HG02623 (cell line): ENCODE measurements around the gene DHCR7.
"Not testable (repeated sequence)": the region's sequence is repeated elsewhere in the genome, so short reads cannot be mapped to it uniquely, and the experiment has no call there.

Experiments
- ATAC-seq: cut with Tn5 transposase; IDR thresholded peaks from one replicate; pipeline ENCODE4 v1.9.1; 2021; ENCODE audit warnings: moderate library complexity; ENCODE audit not compliant: unreplicated experiment

DHCR7 gene

DNA sequence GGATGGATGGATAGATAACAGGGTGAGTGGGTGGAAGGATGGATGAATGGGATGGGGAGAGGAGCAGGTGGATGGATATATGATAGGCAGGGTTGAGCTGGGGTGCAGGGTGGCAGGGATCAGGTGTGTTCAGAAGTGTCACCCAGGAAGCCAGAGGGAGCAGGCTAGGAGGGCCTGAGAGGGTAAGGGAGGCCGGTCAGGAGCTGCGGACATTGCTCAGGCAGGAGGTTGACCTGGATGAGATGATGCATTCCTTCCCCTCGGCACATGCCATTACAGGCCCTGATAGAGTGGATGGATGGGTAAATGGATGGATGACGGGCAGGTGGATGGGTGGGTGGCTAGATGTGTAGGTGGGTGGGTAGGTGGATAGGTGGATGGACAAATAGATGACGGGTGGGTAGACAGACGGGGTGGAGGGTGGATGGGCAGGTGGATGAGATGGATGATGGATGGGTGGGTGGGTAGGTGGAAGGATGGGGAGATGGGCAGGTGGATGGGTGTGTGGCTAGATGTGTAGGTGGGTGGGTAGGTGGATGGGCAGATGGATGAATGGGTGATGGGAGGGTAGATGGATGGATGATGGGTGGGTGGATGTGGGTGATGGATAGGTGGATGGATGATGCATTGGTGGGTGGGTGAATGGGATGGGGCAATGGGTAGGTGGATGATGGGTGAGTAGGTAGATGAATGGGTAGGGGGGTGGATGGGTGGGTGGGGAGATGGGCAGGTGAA, 8.0 kb downstream of the DHCR7 start:
- ATAC-seq = no peak

GRCh38 chr11:71438650-71439049, 9.5 kb downstream of the DHCR7 start:
- no peak for ATAC-seq

DNA sequence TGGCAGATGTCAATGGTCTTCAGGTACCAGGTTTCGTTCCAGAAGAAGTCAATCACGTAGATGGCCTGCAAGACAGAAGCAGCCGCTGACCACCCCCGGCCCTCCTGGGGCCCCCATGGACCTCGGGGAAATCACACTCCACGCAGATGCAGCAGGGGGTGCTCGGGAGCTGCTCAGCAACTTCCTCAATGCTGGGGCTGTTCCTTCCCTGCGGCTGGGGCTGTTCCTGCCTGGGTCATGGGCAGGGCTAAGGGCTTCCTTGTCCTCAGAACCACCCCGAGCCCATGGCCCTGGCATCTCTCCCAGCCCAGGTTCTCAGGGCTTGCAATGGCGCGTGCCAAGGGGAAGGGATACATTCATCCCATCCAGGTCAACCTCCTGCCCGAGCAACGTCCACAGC, 10.3 kb downstream of the DHCR7 start:
- no peak for ATAC-seq

DNA sequence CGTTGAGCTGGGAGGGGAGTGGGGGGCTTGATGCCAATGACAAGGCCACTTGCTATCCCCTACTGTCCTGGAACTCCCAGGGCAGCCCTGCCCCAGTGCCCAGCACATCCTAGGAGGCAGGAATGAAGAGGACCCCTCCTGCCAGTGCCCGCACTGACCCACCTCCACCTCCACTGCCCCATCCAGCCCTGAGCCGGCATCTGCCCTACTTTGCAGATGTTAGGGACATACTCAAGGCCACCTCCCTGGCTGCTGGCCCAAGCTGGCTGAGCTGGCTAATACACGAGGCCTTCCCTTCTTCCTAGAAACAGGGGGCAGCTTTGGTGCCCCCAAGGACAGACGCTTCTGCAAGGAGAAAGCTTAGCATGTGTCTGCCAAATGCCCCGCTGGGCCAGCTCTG, 10.8 kb downstream of the DHCR7 start:
- no peak for ATAC-seq

- no peak for ATAC-seq
Observed at GRCh38 chr11:71436861-71437260, 11.3 kb downstream of the DHCR7 start.

DNA sequence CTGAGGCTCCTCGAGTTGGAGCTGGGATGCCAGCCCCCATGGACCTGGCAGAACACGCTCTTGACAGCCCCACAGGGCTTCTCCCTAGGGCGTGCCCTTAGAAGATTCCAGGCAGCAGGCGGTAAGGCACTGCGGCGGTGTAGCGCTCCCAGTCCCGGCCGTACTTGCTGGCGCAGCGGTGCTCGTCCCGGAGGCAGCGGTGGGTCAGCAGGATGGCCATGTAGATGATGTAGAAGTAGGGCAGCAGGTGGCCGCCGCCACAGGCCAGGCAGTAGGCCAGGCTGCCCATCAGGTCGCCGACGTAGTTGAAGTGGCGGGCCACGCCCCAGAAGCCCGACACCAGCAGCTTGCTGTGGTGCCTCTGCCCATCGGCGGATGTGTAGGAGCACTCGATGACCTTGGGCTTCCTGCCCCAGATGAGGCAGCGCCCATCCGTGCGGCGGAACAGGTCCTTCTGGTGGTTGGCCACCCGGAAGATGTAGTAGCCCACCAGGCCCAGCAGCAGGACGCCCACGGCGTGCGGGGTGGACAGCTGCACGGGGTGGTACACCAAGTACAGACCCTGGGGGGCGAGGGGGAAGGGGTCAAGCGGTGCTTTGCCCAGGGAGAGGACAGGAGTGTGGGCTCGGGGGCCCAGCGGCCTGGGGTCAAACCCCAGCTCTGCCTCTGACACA, 12.8 kb downstream of the DHCR7 start:
- ATAC-seq = no peak

GRCh38 chr11:71434576-71435130, 13.5 kb downstream of the DHCR7 start:
- ATAC-seq = no peak

DNA sequence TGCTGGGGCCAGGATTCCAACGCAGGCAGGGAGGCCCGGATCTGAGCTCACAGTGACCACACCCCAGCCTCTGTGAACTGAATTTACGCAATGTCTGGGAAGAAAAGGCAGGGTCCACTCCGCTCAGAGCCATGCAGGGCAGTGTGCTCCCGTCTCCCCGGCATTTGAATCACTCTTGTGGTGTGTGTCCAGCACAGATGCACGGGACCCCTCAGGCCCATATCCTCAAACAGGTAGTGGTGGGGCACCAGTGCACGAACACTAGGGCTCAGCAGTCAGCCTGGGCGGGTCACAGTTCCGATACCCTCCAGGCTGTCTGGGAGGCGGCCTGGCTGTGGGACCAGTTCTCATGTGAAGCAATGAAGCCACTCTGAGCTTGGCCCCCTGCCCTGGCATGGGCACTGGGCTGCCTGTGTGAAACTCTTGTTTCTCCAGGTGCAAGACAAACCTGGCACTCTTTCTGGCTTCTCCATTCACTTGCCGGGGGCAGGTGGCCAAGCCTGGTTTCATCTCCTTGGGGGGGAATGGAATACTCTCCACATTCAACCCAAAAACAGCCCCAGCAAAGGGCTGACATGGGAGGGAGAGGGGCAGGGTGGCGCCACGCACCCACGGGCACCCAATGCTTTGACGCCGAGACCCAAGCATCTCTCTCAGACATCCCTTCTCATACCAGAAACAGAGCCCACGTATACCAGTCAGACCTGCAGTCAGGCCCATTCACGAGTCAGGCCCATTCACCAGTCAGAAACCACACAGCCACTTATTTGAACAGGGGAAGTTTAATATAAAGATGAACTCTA, 14.3 kb downstream of the DHCR7 start:
- no peak for ATAC-seq

DNA sequence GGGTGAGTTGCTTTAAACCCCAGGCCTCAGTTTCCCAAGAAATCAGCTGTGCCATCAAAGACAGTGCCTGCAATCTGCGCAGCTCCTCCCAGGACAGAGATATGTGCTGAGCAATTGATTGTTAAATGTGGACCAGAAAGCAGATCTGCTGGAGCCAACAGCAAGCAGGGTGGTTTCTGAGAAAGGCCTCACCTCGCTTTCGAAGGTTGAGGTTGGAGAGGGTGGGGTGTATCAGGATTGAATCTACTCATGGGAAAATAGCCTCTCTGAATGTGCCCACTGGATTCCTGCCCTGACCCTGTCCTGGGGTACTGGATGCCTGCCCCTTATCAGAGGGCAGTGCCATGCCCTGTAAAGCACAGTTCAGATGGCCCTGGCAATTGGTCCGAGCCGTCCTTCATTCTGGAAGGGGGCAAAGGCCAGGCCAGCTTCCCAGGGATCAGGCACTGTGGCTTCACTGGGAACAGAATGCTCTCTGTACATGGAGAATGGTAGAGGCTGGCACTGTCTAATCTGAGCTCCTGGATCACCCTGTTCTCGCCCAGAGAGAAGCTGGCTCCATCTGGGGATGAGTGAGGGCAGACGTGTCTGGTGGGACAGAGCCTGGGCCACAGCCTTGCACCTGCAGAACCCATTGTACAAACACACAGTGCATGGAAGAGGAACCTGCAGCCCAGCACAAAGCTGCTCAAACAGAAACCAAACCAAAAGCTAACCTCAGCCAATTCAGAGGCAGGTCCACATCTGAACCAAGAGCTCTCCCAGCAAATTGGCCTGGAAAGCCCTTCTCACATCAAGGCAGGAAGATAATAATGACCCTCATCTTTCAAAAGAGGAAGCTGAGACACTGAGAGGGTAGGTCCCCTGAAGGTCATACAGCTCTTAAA, 15.2 kb downstream of the DHCR7 start:
- no peak for ATAC-seq

DNA sequence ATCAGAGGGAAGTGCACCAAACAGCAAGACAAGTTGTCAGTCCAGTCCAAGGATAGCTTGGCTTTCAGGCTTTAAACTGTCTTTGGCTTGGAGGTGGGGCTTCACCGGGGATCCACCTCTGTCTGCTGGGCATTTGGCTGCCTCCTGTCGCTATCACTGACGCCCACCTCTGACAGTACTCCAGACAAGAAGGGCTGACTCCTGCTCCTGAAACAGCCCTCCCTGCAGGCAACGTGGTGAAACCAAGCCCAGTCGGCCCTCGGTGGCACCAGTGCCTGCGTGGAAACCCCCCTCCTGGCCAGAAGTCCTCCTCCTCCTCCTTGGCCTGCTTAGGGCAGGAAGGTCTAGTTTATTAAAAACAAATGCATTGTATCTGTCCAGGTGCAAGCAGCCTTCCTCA, 16.9 kb downstream of the DHCR7 start:
- no peak for ATAC-seq

GRCh38 chr11:71430166-71430565, 18.0 kb downstream of the DHCR7 start:
- no peak for ATAC-seq

- no peak for ATAC-seq
Observed at GRCh38 chr11:71429701-71430100, 18.5 kb downstream of the DHCR7 start.

- no peak for ATAC-seq
Observed at GRCh38 chr11:71428861-71429435, 19.2 kb downstream of the DHCR7 start.

DNA sequence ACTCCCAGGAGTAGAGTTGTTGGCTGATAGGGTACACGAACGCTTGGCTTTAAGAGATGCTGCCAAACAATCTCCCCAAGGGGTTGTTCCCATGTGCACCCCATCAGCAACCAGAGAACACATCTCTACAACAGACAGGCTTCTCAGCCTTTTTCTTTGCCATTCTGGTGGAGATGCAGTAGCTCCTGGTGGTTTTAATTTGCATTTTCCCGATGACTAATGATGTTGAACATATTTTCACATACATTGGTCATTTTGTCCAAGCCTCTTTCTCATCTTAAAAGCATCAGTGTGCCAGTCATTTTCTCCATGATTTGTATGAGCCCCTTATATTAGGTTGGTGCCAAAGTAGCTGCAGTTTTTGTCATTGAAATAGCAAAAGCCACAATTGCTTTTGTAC, 21.8 kb downstream of the DHCR7 start:
- no peak for ATAC-seq

- ATAC-seq = no peak
Observed at GRCh38 chr11:71425860-71426259, 22.3 kb downstream of the DHCR7 start.

DNA sequence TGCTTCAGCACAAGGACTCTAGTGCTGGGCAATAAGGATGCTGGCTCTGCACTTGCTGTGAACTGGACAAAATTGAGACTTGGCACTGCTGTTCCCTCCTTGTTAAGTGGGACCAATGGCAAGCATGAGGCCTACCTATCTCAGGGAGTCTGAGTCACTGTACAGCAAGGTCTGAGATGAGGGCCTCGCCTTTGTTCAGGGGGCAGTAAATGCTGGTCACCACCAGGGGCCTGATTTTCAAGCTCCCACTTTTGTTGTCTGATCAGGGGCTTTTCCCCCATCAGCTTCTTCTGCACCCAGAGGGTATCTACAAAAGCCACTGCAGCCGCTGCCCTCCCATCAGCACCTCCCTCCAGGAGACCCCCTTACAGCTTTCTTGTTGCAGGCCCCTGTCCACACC, 22.8 kb downstream of the DHCR7 start:
- ATAC-seq = no peak

DNA sequence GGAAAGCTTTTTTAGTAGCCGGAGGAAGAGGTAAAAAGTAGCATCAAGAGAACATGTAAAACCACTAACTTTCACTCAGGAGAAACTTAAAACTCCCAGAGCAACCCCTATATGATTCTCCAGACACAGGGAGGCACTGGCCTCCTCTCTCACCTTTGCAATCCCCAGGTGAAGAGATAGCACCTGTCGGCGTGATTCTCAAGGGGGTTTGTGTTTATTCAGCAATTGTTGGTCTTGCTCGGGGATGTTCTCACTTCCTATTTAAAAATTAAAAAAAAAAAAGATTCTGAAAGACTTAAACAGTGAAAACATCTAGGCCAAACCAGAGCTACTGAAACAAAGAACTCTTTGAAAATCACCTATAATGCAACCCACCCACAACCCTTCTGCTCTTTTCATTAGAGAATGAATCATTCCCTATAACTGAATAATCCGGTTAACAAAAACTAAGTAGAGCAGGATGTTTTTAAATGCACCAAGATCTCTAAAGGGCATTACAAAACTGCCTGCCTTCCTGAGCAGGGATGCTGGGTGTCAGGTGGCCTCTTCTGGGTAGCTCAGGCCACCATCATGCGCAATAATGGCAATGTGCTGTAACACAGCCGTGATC, 24.9 kb downstream of the DHCR7 start:
- ATAC-seq = no peak

DNA sequence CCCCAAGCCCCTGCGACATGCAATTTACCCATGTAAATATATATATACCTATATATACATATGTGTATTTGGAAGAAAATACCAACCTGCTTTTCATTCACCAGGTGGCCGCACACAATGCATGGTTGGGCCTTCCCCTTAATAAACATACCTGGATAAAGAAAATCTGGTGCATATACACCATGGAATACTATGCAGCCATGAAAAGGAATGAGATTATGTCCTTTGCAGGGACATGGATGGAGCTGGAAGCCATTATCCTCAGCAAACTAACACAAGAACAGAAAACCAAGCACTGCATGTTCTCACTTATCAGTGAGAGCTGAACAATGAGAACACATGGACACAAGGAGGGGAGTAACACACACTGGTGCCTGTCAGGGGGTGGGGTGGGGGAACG, 25.9 kb downstream of the DHCR7 start:
- not testable (repeated sequence) for ATAC-seq

DNA sequence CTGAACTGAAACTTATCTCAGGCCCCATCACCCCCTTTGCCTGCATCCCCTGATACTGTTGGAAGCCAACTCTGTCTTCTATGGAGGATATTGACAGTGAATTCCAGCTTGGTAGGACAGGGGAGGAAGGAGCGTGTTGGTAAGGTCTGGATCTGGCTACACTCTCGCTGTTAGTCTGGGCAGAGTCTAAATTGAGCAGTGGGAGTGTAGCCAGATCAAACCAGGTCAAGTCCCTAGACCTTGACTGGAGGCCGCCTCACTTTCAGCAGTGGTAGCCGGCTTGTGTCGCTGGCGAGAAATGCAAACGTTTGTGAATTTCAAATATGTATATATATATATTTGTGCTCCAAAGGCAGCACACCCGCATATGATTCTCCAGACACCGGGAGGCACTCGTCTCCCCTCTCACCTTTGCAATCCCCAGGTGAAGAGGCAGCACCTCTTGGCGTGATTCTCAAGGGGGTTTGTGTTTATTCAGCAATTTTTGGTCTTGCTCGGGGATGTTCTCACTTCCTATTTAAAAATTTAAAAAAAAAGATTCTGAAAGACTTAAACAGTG, 26.7 kb downstream of the DHCR7 start:
- ATAC-seq = no peak
